Progenitor cell of endocrine pancreas (in vitro differentiated cells): Measurements from ENCODE around the gene CPSF7. TPM values are rescaled to one million over a fixed set of nuclear protein-coding genes. Genes with fewer than 3 reads are reported as not detected.
"Not testable (repeated sequence)": the region's sequence is repeated elsewhere in the genome, so short reads cannot be mapped to it uniquely, and the experiment has no call there.

ENCODE experiments used
- DNase-seq: peaks from one replicate; pipeline ENCODE4 v3.0.0; 2021; ENCODE audit warnings: low spot score; ENCODE audit not compliant: unreplicated experiment
- H3K27ac Mint-ChIP-seq: 2 replicates; pipeline ENCODE4 v1.8.0; 2021; ENCODE audit warnings: mild to moderate bottlenecking, moderate library complexity, mixed read lengths
- H3K27me3 Mint-ChIP-seq: 2 replicates; pipeline ENCODE4 v1.8.0; 2021; ENCODE audit warnings: mixed read lengths
- H3K36me3 Mint-ChIP-seq: 2 replicates; pipeline ENCODE4 v1.8.0; 2022; ENCODE audit warnings: mixed read lengths; ENCODE audit not compliant: insufficient read depth
- H3K4me1 Mint-ChIP-seq: 2 replicates; pipeline ENCODE4 v1.8.0; 2021; ENCODE audit warnings: low read depth, mixed read lengths
- H3K4me3 Mint-ChIP-seq: 2 replicates; pipeline ENCODE4 v1.8.0; 2021; ENCODE audit warnings: low read depth, mild to moderate bottlenecking, moderate library complexity, mixed read lengths
- H3K9me3 Mint-ChIP-seq: 2 replicates; pipeline ENCODE4 v1.8.0; 2021; ENCODE audit warnings: low read depth, mixed read lengths
- CTCF ChIP-seq: fragments of 200-600 bp; sonication (generic); IDR thresholded peaks from one replicate; pipeline ENCODE4 v1.5.0; 2021; ENCODE audit warnings: antibody characterized with exemption, mild to moderate bottlenecking; ENCODE audit not compliant: unreplicated experiment
- total RNA-seq: library from RNA; stranded (reverse); gene quantifications from 2 replicates; pipeline ENCODE4 v1.2.1, GENCODE V29; 2021

Gene CPSF7
- total RNA-seq, 1 donor from 2014 or later = 134 TPM

- TF ChIP-seq CTCF = no peak
- DNase-seq = no peak
- Mint-ChIP-seq H3K36me3 (peaks cover 6% of the 10 kb centered on the region), H3K4me3 (no peak overlapping the region), H3K9me3 (no peaks in the 10 kb centered on the region), H3K4me1 (no peaks in the 10 kb centered on the region), H3K27me3 (no peaks in the 10 kb centered on the region), H3K27ac (no peak overlapping the region)
These were observed 38.2 kb upstream of the CPSF7 start for GRCh38 chr11:61468002-61468401.

GRCh38 chr11:61467602-61468001 lies 37.8 kb upstream of the CPSF7 start:
- not testable (repeated sequence) for H3K36me3 Mint-ChIP-seq, H3K4me1 Mint-ChIP-seq, H3K27ac Mint-ChIP-seq, H3K4me3 Mint-ChIP-seq, H3K9me3 Mint-ChIP-seq, DNase-seq, H3K27me3 Mint-ChIP-seq

DNA sequence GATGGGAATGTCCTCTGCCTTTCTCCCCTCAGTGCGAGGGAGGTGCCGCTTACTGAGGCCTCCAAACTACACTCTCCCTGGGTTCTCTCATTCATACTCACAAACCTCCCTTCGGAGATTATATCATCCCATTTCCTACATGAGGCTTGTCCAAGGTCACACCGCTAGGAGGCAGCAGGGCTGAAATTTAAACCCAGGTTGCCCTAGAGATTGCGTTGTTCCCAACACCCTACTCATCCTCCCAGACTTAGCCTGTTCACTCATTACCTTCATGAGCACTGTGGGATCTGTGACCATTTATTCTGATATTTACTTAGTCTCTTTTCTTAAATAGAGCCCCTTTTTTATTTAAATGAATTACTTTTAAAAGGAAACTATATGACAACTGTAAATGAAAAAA lies 31.2 kb upstream of the CPSF7 start:
- no peak for TF ChIP-seq CTCF
- Mint-ChIP-seq H3K27me3 (no peaks in the 10 kb centered on the region), H3K4me3 (no peak overlapping the region), H3K27ac (peak overlapping the region; percentile 23), H3K4me1 (no peaks in the 10 kb centered on the region), H3K36me3 (peaks cover 7% of the 10 kb centered on the region), H3K9me3 (no peaks in the 10 kb centered on the region)
- no peak for DNase-seq

GRCh38 chr11:61460474-61460881 lies 30.7 kb upstream of the CPSF7 start:
- no peaks in the 10 kb centered on the region for H3K9me3 Mint-ChIP-seq
- no peaks in the 10 kb centered on the region for H3K27me3 Mint-ChIP-seq
- no peak for TF ChIP-seq CTCF
- no peak overlapping the region for H3K27ac Mint-ChIP-seq
- H3K36me3 Mint-ChIP-seq = peaks cover 9% of the 10 kb centered on the region
- H3K4me1 Mint-ChIP-seq = no peaks in the 10 kb centered on the region
- no peak overlapping the region for H3K4me3 Mint-ChIP-seq
- DNase-seq = no peak

GRCh38 chr11:61454520-61454919 lies 24.7 kb upstream of the CPSF7 start:
- no peaks in the 10 kb centered on the region for H3K9me3 Mint-ChIP-seq
- H3K4me3 Mint-ChIP-seq = no peak overlapping the region
- no peak overlapping the region for H3K27ac Mint-ChIP-seq
- no peaks in the 10 kb centered on the region for H3K4me1 Mint-ChIP-seq
- DNase-seq = no peak
- peaks cover 15% of the 10 kb centered on the region for H3K36me3 Mint-ChIP-seq
- TF ChIP-seq CTCF = no peak
- no peaks in the 10 kb centered on the region for H3K27me3 Mint-ChIP-seq

DNA sequence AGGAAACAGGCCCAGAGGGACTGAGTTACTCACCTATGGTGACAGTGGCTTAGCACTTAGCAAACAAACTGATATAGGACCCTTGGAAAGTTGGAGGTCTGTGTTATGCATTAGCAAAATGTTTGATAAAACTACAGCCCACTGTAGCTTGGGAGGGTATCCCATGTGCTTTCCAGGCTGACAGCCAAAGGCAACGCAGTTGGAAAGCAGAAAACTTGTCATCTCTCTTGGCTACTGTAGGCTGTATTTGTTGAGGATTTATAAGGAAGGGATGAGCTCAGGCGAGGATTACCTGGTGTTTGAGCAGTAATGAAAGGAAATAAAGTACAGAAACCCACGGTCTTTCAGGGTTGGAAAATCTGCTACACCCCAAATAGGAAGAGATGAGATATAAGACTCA lies 23.9 kb upstream of the CPSF7 start:
- Mint-ChIP-seq H3K36me3 (peaks cover 15% of the 10 kb centered on the region), H3K4me3 (no peak overlapping the region), H3K27me3 (no peaks in the 10 kb centered on the region), H3K9me3 (no peaks in the 10 kb centered on the region), H3K4me1 (no peaks in the 10 kb centered on the region), H3K27ac (no peak overlapping the region)
- DNase-seq = no peak
- TF ChIP-seq CTCF = no peak
